ENCODE measurements around the gene RNF208. TPM values are rescaled to one million over a fixed set of nuclear protein-coding genes. Genes with fewer than 3 reads are reported as not detected.

Gene RNF208
- total RNA-seq, 1 experiment from 2014 or later, result 38.0 TPM

GRCh38 chr9:137191691-137192447, 30.2 kb downstream of the RNF208 start:
- POLR2A ChIA-PET (ENCODE audit: unreplicated experiment), result no interaction called here
- TF ChIP-seq EZH2 (IDR thresholded peaks at IDR 0.05; ENCODE audit: low read depth), result no peak
- TF ChIP-seq, protein P1, sequence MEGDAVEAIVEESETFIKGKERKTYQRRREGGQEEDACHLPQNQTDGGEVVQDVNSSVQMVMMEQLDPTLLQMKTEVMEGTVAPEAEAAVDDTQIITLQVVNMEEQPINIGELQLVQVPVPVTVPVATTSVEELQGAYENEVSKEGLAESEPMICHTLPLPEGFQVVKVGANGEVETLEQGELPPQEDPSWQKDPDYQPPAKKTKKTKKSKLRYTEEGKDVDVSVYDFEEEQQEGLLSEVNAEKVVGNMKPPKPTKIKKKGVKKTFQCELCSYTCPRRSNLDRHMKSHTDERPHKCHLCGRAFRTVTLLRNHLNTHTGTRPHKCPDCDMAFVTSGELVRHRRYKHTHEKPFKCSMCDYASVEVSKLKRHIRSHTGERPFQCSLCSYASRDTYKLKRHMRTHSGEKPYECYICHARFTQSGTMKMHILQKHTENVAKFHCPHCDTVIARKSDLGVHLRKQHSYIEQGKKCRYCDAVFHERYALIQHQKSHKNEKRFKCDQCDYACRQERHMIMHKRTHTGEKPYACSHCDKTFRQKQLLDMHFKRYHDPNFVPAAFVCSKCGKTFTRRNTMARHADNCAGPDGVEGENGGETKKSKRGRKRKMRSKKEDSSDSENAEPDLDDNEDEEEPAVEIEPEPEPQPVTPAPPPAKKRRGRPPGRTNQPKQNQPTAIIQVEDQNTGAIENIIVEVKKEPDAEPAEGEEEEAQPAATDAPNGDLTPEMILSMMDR (conservative IDR thresholded peaks at IDR 0.05), result no peak
- Histone ChIP-seq H3K4me2 (no peak overlapping the region), H3K4me3 (no peak overlapping the region), H2AFZ (no peak overlapping the region), H3K4me1 (replicated peaks; ENCODE audit: insufficient read depth) (peaks cover 55% of the 10 kb centered on the region), H3K9me2 (ENCODE audit: insufficient read depth) (no peaks in the 10 kb centered on the region), H3K27me3 (ENCODE audit: insufficient read depth, low read depth) (no peaks in the 10 kb centered on the region), H3K27ac (no peak overlapping the region), H3F3A (ENCODE audit: insufficient read depth, low read depth) (peaks cover 38% of the 10 kb centered on the region), H3K36me3 (ENCODE audit: low read depth) (no peaks in the 10 kb centered on the region), H3K79me2 (ENCODE audit: low read depth) (peaks cover 55% of the 10 kb centered on the region), H3K9me3 (ENCODE audit: insufficient read depth, low read depth) (no peaks in the 10 kb centered on the region), H4K20me1 (ENCODE audit: insufficient read depth) (peaks cover 54% of the 10 kb centered on the region)
- CTCF ChIA-PET, result interaction anchor here (0.5 kb wide), 1 partner anchor 106 kb away, joined by 3 read pairs; no protein-coding TSS in a partner anchor
- DNase-seq, result no peak
- intact Hi-C loops (cut with micrococcal nuclease; ENCODE audit: unreplicated experiment), result no loop called here
- BruUV-seq (replicated peaks), result no TSS peak

GRCh38 chr9:137191245-137191644, 30.8 kb downstream of the RNF208 start:
- Histone ChIP-seq H3K4me1 (replicated peaks; ENCODE audit: insufficient read depth) (peaks cover 54% of the 10 kb centered on the region), H3K9me3 (ENCODE audit: insufficient read depth, low read depth) (no peaks in the 10 kb centered on the region), H3F3A (ENCODE audit: insufficient read depth, low read depth) (peaks cover 33% of the 10 kb centered on the region), H3K4me2 (no peak overlapping the region), H3K79me2 (ENCODE audit: low read depth) (peaks cover 55% of the 10 kb centered on the region), H3K9me2 (ENCODE audit: insufficient read depth) (no peaks in the 10 kb centered on the region), H3K36me3 (ENCODE audit: low read depth) (no peaks in the 10 kb centered on the region), H3K27ac (no peak overlapping the region), H3K4me3 (no peak overlapping the region), H4K20me1 (ENCODE audit: insufficient read depth) (peaks cover 47% of the 10 kb centered on the region), H3K27me3 (ENCODE audit: insufficient read depth, low read depth) (no peaks in the 10 kb centered on the region), H2AFZ (no peak overlapping the region)
- TF ChIP-seq, protein P1 (conservative IDR thresholded peaks at IDR 0.05), result no peak
- TF ChIP-seq EZH2 (IDR thresholded peaks at IDR 0.05; ENCODE audit: low read depth), result no peak
- CTCF ChIA-PET, result interaction anchor here (2.8 kb wide), 1 partner anchor 36 kb away, joined by 15 read pairs; the partner anchor contains the start of gene RNF224
- intact Hi-C loops (cut with micrococcal nuclease; ENCODE audit: unreplicated experiment), result no loop called here
- DNase-seq, result no peak
- BruUV-seq (replicated peaks), result no TSS peak
- POLR2A ChIA-PET (ENCODE audit: unreplicated experiment), result no interaction called here

GRCh38 chr9:137190315-137190856, 31.7 kb downstream of the RNF208 start:
- ChIA-PET POLR2A (ENCODE audit: unreplicated experiment) (no interaction called here), CTCF (interaction anchor here (0.6 to 2.8 kb wide), 4 partner anchors 33 to 63 kb away, joined by 3 to 15 read pairs (median 8); partner anchors contain the start of genes CYSRT1 and RNF224)
- intact Hi-C loops (cut with micrococcal nuclease; ENCODE audit: unreplicated experiment), result no loop called here
- Histone ChIP-seq H2AFZ (no peak overlapping the region), H3K36me3 (ENCODE audit: low read depth) (no peaks in the 10 kb centered on the region), H3K27me3 (ENCODE audit: insufficient read depth, low read depth) (no peaks in the 10 kb centered on the region), H3K4me2 (peak overlapping the region; percentile 92), H3K27ac (no peak overlapping the region), H3K4me1 (replicated peaks; ENCODE audit: insufficient read depth) (peaks cover 46% of the 10 kb centered on the region), H3K9me2 (ENCODE audit: insufficient read depth) (no peaks in the 10 kb centered on the region), H3F3A (ENCODE audit: insufficient read depth, low read depth) (peaks cover 26% of the 10 kb centered on the region), H3K79me2 (ENCODE audit: low read depth) (peaks cover 52% of the 10 kb centered on the region), H4K20me1 (ENCODE audit: insufficient read depth) (peaks cover 40% of the 10 kb centered on the region), H3K9me3 (ENCODE audit: insufficient read depth, low read depth) (no peaks in the 10 kb centered on the region), H3K4me3 (no peak overlapping the region; the same call in 1 of the 2 replicates)
- BruUV-seq (replicated peaks), result no TSS peak
- peak in 1 of 2 experiments; percentile 42 for DNase-seq
- no peak for TF ChIP-seq EZH2 (IDR thresholded peaks at IDR 0.05; ENCODE audit: low read depth)
- TF ChIP-seq, protein P1 (conservative IDR thresholded peaks at IDR 0.05), result peak; percentile 35; the same call in 1 of the 2 replicates
